GM23338 (cell line): ENCODE results near the gene CYTH3. TPM values are rescaled to one million over a fixed set of nuclear protein-coding genes. Genes with fewer than 3 reads are reported as not detected.

Source experiments
- ATAC-seq: fragments of 200-7000 bp; cut with Tn5 transposase; 3 replicates; pipeline ENCODE4 v1.9.1; 2020
- DNase-seq: peaks from one replicate; pipeline ENCODE4 v3.0.0-alpha.2; 2015; ENCODE audit warnings: low spot score
- H2AFZ ChIP-seq: fragments of 200-600 bp; sonication (generic); 2 replicates; pipeline ENCODE4 v1.8.0; 2016; ENCODE audit warnings: antibody characterized with exemption, mild to moderate bottlenecking, moderate library complexity
- H3F3A ChIP-seq: fragments of 200-600 bp; sonication (generic); replicated peaks from 2 replicates; pipeline ENCODE4 v1.8.0; 2017; ENCODE audit warnings: antibody characterized with exemption, mixed run types, low read depth
- H3K27ac ChIP-seq: fragments of 200-600 bp; sonication (generic); 2 replicates; pipeline ENCODE4 v1.6.1; 2016; ENCODE audit warnings: low read depth
- H3K27me3 ChIP-seq: fragments of 200-600 bp; sonication (generic); 2 replicates; pipeline ENCODE4 v1.8.0; 2016; ENCODE audit warnings: mild to moderate bottlenecking, mixed run types, moderate library complexity; ENCODE audit not compliant: insufficient read depth
- H3K36me3 ChIP-seq: fragments of 200-600 bp; sonication (generic); 2 replicates; pipeline ENCODE4 v1.8.0; 2016; ENCODE audit warnings: mild to moderate bottlenecking; ENCODE audit not compliant: insufficient read depth
- H3K4me1 ChIP-seq: fragments of 200-600 bp; sonication (generic); 2 replicates; pipeline ENCODE4 v1.8.0; 2016; ENCODE audit warnings: mild to moderate bottlenecking, moderate library complexity; ENCODE audit not compliant: insufficient read depth
- H3K4me2 ChIP-seq: fragments of 200-600 bp; sonication (generic); 2 replicates; pipeline ENCODE4 v1.7.1; 2017; ENCODE audit warnings: mixed run types
- H3K4me3 ChIP-seq: fragments of 200-600 bp; sonication (generic); 2 replicates; pipeline ENCODE4 v1.6.1; 2016; ENCODE audit warnings: mixed run types
- H3K79me2 ChIP-seq: fragments of 200-600 bp; sonication (generic); replicated peaks from 2 replicates; pipeline ENCODE4 v1.8.0; 2017; ENCODE audit warnings: mild to moderate bottlenecking; ENCODE audit not compliant: insufficient read depth
- H3K9me2 ChIP-seq: fragments of 200-600 bp; sonication (generic); 2 replicates; pipeline ENCODE4 v1.8.0; 2017; ENCODE audit not compliant: insufficient read depth
- H4K20me1 ChIP-seq: fragments of 200-600 bp; sonication (generic); replicated peaks from 2 replicates; pipeline ENCODE4 v1.8.0; 2017; ENCODE audit warnings: mild to moderate bottlenecking; ENCODE audit not compliant: insufficient read depth
- H3K27ac Mint-ChIP-seq: 2 replicates; pipeline ENCODE4 v1.8.0; 2020; ENCODE audit warnings: inconsistent platforms, mild to moderate bottlenecking, moderate library complexity, mixed read lengths
- H3K27me3 Mint-ChIP-seq: 3 replicates; pipeline ENCODE4 v1.8.0; 2022; ENCODE audit warnings: low read depth, mild to moderate bottlenecking, moderate library complexity, mixed read lengths, inconsistent platforms; ENCODE audit not compliant: insufficient read depth, poor library complexity
- H3K36me3 Mint-ChIP-seq: 3 replicates; pipeline ENCODE4 v1.8.0; 2021; ENCODE audit warnings: low read depth, mild to moderate bottlenecking, inconsistent platforms, moderate library complexity, mixed read lengths
- H3K4me1 Mint-ChIP-seq: 3 replicates; pipeline ENCODE4 v1.8.0; 2020; ENCODE audit warnings: mild to moderate bottlenecking, inconsistent platforms, mixed read lengths
- H3K4me3 Mint-ChIP-seq: 3 replicates; pipeline ENCODE4 v1.8.0; 2021; ENCODE audit warnings: moderate library complexity, mild to moderate bottlenecking, inconsistent platforms, mixed read lengths
- H3K9me3 Mint-ChIP-seq: 3 replicates; pipeline ENCODE4 v1.8.0; 2020; ENCODE audit warnings: moderate library complexity, mild to moderate bottlenecking, inconsistent platforms, mixed read lengths
- CREB1 ChIP-seq: fragments of 250-450 bp; sonication (Bioruptor Pico); IDR thresholded peaks from 2 replicates; pipeline ENCODE4 v1.5.0; 2020; ENCODE audit warnings: low read depth, mild to moderate bottlenecking, moderate library complexity
- EZH2 ChIP-seq: fragments of 200-600 bp; sonication (generic); IDR thresholded peaks from one replicate; pipeline ENCODE4 v1.8.0; 2017; ENCODE audit warnings: antibody characterized with exemption, mild to moderate bottlenecking, low read depth; ENCODE audit not compliant: unreplicated experiment
- JUNB ChIP-seq: IDR thresholded peaks from one replicate; pipeline ENCODE4 v1.6.1; 2016; ENCODE audit warnings: antibody characterized with exemption; ENCODE audit not compliant: unreplicated experiment
- NANOG ChIP-seq: IDR thresholded peaks from 2 replicates; pipeline ENCODE4 v1.6.1; 2016; ENCODE audit warnings: antibody characterized with exemption, borderline replicate concordance
- POLR2AphosphoS5 ChIP-seq: IDR thresholded peaks from 2 replicates; pipeline ENCODE4 v1.6.1; 2016; ENCODE audit warnings: antibody characterized with exemption, low read depth
- STAT1 ChIP-seq: IDR thresholded peaks from one replicate; pipeline ENCODE4 v1.6.1; 2016; ENCODE audit warnings: antibody characterized with exemption; ENCODE audit not compliant: unreplicated experiment
- ZNF114 ChIP-seq: fragments of 250-450 bp; sonication (Bioruptor Pico); IDR thresholded peaks from 2 replicates; pipeline ENCODE4 v1.5.0; 2020; ENCODE audit warnings: mild to moderate bottlenecking, moderate library complexity
- polyA plus RNA-seq: library from polyadenylated mRNA; unstranded; fragments of >200 nt; fragmentation: Nextera tagmentation; extraction: Ambion mirVana; gene quantifications from 2 replicates; pipeline ENCODE4 v1.2.1, GENCODE V29; 2016
- total RNA-seq: library from RNA; depleted of rRNA; stranded (reverse); fragments of >200 nt; shearing (Covaris generic); gene quantifications from 2 replicates; pipeline ENCODE4 v1.2.3, GENCODE V29; 2014
- TF ChIP-seq, protein P1 (sequence below): IDR thresholded peaks from one replicate; pipeline ENCODE4 v1.6.1; 2018; ENCODE audit warnings: antibody characterized with exemption; ENCODE audit not compliant: unreplicated experiment
- TF ChIP-seq, protein P2 (sequence below): fragments of 250-450 bp; sonication (Bioruptor Pico); IDR thresholded peaks from 2 replicates; pipeline ENCODE4 v1.5.0; 2020; ENCODE audit warnings: mild to moderate bottlenecking, moderate library complexity
- TF ChIP-seq, protein P3 (sequence below): IDR thresholded peaks from 2 replicates; pipeline ENCODE4 v1.6.1; 2016; ENCODE audit warnings: antibody characterized with exemption
- TF ChIP-seq, protein P4 (sequence below), 2 experiments: fragments of 200-600 bp in 1 of 2; sonication (generic) in 1 of 2; conservative IDR thresholded peaks; 2 replicates each; pipeline versions ENCODE4 v1.5.1 to v1.6.1; 2016 to 2017; ENCODE audit warnings: antibody characterized with exemption in 2 of 2, low read depth in 2 of 2, mild to moderate bottlenecking in 2 of 2, moderate library complexity in 1 of 2

The CYTH3 gene
- total and polyA plus RNA-seq, 2 experiments from 2014 or later: 4.6 to 15.3 TPM

DNA sequence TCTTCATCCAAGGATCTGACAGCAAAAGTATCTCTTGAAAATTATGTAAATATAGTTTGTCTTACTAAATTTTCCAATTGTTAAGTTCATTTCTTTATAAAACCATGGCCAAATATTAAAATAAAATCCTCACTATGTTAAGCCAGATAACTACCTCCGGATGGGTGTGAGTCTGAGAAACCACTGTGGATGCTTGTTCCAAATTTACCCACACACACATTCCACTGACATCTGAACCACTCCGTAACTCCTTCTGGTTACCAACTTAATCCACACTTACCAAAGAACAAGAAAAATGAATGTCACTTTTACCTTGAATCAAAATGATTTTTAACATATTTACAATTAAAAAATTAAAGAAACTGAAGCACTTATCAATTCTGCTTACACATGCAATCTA lies 19.7 kb downstream of the CYTH3 start:
- H3K79me2 ChIP-seq: peaks cover 39% of the 10 kb centered on the region
- no peaks in the 10 kb centered on the region for H3K36me3 Mint-ChIP-seq
- H3K4me1 ChIP-seq: peaks cover 6% of the 10 kb centered on the region; the same call in 1 of the 2 replicates
- peaks cover 37% of the 10 kb centered on the region for H3K4me1 Mint-ChIP-seq
- no peaks in the 10 kb centered on the region for H3F3A ChIP-seq
- H3K9me3 Mint-ChIP-seq: no peaks in the 10 kb centered on the region
- H3K27me3 Mint-ChIP-seq: no peaks in the 10 kb centered on the region
- no peak overlapping the region for H3K4me3 ChIP-seq
- no peak for TF ChIP-seq NANOG
- no peak for TF ChIP-seq STAT1
- TF ChIP-seq CREB1 (CRISPR knock-in tag): no peak
- TF ChIP-seq, protein P1, sequence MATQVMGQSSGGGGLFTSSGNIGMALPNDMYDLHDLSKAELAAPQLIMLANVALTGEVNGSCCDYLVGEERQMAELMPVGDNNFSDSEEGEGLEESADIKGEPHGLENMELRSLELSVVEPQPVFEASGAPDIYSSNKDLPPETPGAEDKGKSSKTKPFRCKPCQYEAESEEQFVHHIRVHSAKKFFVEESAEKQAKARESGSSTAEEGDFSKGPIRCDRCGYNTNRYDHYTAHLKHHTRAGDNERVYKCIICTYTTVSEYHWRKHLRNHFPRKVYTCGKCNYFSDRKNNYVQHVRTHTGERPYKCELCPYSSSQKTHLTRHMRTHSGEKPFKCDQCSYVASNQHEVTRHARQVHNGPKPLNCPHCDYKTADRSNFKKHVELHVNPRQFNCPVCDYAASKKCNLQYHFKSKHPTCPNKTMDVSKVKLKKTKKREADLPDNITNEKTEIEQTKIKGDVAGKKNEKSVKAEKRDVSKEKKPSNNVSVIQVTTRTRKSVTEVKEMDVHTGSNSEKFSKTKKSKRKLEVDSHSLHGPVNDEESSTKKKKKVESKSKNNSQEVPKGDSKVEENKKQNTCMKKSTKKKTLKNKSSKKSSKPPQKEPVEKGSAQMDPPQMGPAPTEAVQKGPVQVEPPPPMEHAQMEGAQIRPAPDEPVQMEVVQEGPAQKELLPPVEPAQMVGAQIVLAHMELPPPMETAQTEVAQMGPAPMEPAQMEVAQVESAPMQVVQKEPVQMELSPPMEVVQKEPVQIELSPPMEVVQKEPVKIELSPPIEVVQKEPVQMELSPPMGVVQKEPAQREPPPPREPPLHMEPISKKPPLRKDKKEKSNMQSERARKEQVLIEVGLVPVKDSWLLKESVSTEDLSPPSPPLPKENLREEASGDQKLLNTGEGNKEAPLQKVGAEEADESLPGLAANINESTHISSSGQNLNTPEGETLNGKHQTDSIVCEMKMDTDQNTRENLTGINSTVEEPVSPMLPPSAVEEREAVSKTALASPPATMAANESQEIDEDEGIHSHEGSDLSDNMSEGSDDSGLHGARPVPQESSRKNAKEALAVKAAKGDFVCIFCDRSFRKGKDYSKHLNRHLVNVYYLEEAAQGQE: no peak
- TF ChIP-seq EZH2: no peak
- TF ChIP-seq ZNF114 (CRISPR knock-in tag): no peak
- no peak for TF ChIP-seq JUNB
- TF ChIP-seq, protein P2, sequence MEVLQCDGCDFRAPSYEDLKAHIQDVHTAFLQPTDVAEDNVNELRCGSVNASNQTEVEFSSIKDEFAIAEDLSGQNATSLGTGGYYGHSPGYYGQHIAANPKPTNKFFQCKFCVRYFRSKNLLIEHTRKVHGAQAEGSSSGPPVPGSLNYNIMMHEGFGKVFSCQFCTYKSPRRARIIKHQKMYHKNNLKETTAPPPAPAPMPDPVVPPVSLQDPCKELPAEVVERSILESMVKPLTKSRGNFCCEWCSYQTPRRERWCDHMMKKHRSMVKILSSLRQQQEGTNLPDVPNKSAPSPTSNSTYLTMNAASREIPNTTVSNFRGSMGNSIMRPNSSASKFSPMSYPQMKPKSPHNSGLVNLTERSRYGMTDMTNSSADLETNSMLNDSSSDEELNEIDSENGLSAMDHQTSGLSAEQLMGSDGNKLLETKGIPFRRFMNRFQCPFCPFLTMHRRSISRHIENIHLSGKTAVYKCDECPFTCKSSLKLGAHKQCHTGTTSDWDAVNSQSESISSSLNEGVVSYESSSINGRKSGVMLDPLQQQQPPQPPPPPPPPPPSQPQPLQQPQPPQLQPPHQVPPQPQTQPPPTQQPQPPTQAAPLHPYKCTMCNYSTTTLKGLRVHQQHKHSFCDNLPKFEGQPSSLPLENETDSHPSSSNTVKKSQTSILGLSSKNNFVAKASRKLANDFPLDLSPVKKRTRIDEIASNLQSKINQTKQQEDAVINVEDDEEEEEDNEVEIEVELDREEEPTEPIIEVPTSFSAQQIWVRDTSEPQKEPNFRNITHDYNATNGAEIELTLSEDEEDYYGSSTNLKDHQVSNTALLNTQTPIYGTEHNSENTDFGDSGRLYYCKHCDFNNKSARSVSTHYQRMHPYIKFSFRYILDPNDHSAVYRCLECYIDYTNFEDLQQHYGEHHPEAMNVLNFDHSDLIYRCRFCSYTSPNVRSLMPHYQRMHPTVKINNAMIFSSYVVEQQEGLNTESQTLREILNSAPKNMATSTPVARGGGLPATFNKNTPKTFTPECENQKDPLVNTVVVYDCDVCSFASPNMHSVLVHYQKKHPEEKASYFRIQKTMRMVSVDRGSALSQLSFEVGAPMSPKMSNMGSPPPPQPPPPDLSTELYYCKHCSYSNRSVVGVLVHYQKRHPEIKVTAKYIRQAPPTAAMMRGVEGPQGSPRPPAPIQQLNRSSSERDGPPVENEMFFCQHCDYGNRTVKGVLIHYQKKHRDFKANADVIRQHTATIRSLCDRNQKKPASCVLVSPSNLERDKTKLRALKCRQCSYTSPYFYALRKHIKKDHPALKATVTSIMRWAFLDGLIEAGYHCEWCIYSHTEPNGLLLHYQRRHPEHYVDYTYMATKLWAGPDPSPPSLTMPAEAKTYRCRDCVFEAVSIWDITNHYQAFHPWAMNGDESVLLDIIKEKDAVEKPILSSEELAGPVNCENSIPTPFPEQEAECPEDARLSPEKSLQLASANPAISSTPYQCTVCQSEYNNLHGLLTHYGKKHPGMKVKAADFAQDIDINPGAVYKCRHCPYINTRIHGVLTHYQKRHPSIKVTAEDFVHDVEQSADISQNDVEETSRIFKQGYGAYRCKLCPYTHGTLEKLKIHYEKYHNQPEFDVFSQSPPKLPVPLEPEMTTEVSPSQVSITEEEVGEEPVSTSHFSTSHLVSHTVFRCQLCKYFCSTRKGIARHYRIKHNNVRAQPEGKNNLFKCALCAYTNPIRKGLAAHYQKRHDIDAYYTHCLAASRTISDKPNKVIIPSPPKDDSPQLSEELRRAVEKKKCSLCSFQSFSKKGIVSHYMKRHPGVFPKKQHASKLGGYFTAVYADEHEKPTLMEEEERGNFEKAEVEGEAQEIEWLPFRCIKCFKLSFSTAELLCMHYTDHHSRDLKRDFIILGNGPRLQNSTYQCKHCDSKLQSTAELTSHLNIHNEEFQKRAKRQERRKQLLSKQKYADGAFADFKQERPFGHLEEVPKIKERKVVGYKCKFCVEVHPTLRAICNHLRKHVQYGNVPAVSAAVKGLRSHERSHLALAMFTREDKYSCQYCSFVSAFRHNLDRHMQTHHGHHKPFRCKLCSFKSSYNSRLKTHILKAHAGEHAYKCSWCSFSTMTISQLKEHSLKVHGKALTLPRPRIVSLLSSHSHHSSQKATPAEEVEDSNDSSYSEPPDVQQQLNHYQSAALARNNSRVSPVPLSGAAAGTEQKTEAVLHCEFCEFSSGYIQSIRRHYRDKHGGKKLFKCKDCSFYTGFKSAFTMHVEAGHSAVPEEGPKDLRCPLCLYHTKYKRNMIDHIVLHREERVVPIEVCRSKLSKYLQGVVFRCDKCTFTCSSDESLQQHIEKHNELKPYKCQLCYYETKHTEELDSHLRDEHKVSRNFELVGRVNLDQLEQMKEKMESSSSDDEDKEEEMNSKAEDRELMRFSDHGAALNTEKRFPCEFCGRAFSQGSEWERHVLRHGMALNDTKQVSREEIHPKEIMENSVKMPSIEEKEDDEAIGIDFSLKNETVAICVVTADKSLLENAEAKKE (CRISPR knock-in tag): no peak
- TF ChIP-seq, protein P3, sequence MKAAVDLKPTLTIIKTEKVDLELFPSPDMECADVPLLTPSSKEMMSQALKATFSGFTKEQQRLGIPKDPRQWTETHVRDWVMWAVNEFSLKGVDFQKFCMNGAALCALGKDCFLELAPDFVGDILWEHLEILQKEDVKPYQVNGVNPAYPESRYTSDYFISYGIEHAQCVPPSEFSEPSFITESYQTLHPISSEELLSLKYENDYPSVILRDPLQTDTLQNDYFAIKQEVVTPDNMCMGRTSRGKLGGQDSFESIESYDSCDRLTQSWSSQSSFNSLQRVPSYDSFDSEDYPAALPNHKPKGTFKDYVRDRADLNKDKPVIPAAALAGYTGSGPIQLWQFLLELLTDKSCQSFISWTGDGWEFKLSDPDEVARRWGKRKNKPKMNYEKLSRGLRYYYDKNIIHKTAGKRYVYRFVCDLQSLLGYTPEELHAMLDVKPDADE: no peak
- TF ChIP-seq, protein P4, sequence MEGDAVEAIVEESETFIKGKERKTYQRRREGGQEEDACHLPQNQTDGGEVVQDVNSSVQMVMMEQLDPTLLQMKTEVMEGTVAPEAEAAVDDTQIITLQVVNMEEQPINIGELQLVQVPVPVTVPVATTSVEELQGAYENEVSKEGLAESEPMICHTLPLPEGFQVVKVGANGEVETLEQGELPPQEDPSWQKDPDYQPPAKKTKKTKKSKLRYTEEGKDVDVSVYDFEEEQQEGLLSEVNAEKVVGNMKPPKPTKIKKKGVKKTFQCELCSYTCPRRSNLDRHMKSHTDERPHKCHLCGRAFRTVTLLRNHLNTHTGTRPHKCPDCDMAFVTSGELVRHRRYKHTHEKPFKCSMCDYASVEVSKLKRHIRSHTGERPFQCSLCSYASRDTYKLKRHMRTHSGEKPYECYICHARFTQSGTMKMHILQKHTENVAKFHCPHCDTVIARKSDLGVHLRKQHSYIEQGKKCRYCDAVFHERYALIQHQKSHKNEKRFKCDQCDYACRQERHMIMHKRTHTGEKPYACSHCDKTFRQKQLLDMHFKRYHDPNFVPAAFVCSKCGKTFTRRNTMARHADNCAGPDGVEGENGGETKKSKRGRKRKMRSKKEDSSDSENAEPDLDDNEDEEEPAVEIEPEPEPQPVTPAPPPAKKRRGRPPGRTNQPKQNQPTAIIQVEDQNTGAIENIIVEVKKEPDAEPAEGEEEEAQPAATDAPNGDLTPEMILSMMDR (conservative IDR thresholded peaks at IDR 0.05; ENCODE audit: low read depth in 2 of 2): no peak
- no peak for TF ChIP-seq POLR2AphosphoS5
- no peaks in the 10 kb centered on the region for H3K9me2 ChIP-seq
- DNase-seq: no peak
- no peaks in the 10 kb centered on the region for H4K20me1 ChIP-seq
- no peaks in the 10 kb centered on the region for H3K36me3 ChIP-seq
- H3K4me2 ChIP-seq: no peak overlapping the region
- ATAC-seq: no peak
- no peak overlapping the region for H2AFZ ChIP-seq
- H3K27ac Mint-ChIP-seq: no peak overlapping the region
- H3K27ac ChIP-seq: no peak overlapping the region
- H3K4me3 Mint-ChIP-seq: no peak overlapping the region
- H3K27me3 ChIP-seq: no peaks in the 10 kb centered on the region
